HepG2 (cell line): ENCODE results near the gene XAB2. TPM values are rescaled to one million over a fixed set of nuclear protein-coding genes. Genes with fewer than 3 reads are reported as not detected.

Source experiments
- BHLHE40 ChIP-seq: IDR thresholded peaks from 2 replicates; pipeline ENCODE4 v1.6.1; 2011; ENCODE audit warnings: low read length, improper control_type of control experiment
- CREB1 ChIP-seq, 2 experiments: fragments of 450-650 bp in 1 of 2; IDR thresholded peaks; 2 replicates each; pipeline ENCODE4 v1.6.1; 2016 to 2017; ENCODE audit warnings: control low read depth in 1 of 2, mild to moderate bottlenecking in 1 of 2, missing compliant biosample characterization in 1 of 2, missing genetic modification characterization in 1 of 2
- ETV5 ChIP-seq: IDR thresholded peaks from 2 replicates; pipeline ENCODE4 v1.6.1; 2018; ENCODE audit warnings: missing biosample characterization, missing genetic modification reagents, inconsistent platforms, borderline replicate concordance
- HHEX ChIP-seq: IDR thresholded peaks from 2 replicates; pipeline ENCODE4 v1.6.1; 2016; ENCODE audit warnings: control low read depth
- IKZF5 ChIP-seq: IDR thresholded peaks from 2 replicates; pipeline ENCODE4 v1.6.1; 2018; ENCODE audit warnings: missing genetic modification reagents, mild to moderate bottlenecking, missing compliant biosample characterization
- MBD4 ChIP-seq: IDR thresholded peaks from 2 replicates; pipeline ENCODE4 v1.6.1; 2012; ENCODE audit warnings: low read length, inconsistent platforms, borderline replicate concordance
- SAP130 ChIP-seq: IDR thresholded peaks from 2 replicates; pipeline ENCODE4 v1.6.1; 2016; ENCODE audit warnings: low read depth
- SIX1 ChIP-seq: sonication (generic); formaldehyde crosslinking; IDR thresholded peaks from 2 replicates; pipeline ENCODE4 v1.4.0; 2020; ENCODE audit warnings: missing genetic modification reagents, borderline replicate concordance
- ZNF143 ChIP-seq: sonication (generic); formaldehyde crosslinking; IDR thresholded peaks from 2 replicates; pipeline ENCODE4 v1.4.0; 2020; ENCODE audit warnings: missing genetic modification reagents
- ZNF205 ChIP-seq: IDR thresholded peaks from 2 replicates; pipeline ENCODE4 v1.6.1; 2018; ENCODE audit warnings: missing biosample characterization, missing genetic modification reagents
- ZNF264 ChIP-seq: sonication (generic); formaldehyde crosslinking; IDR thresholded peaks from 2 replicates; pipeline ENCODE4 v1.4.0; 2020; ENCODE audit warnings: missing genetic modification reagents
- ZNF296 ChIP-seq: sonication (generic); formaldehyde crosslinking; conservative IDR thresholded peaks from 2 replicates; pipeline ENCODE4 v1.5.0; 2020; ENCODE audit warnings: mild to moderate bottlenecking, missing genetic modification reagents
- ZNF407 ChIP-seq: sonication (generic); formaldehyde crosslinking; IDR thresholded peaks from one replicate; pipeline ENCODE4 v1.5.1; 2020; ENCODE audit warnings: mild to moderate bottlenecking, missing genetic modification reagents; ENCODE audit errors: not compliant biosample characterization
- ZNF639 ChIP-seq: conservative IDR thresholded peaks from 2 replicates; pipeline ENCODE4 v1.6.1; 2018; ENCODE audit warnings: missing genetic modification reagents
- ZNF746 ChIP-seq: sonication (generic); formaldehyde crosslinking; IDR thresholded peaks from 2 replicates; pipeline ENCODE4 v1.8.0; 2022; ENCODE audit warnings: mild to moderate bottlenecking, missing genetic modification reagents
- ZNF770 ChIP-seq: sonication (generic); formaldehyde crosslinking; IDR thresholded peaks from 2 replicates; pipeline ENCODE4 v1.5.0; 2020; ENCODE audit warnings: mild to moderate bottlenecking, missing genetic modification reagents
- ZSCAN9 ChIP-seq: IDR thresholded peaks from 2 replicates; pipeline ENCODE4 v1.6.1; 2016; ENCODE audit warnings: borderline replicate concordance
- polyA plus RNA-seq, 8 experiments: library from polyadenylated mRNA; depleted of rRNA in 3 of 8; stranded (reverse) in 7 of 8; unstranded in 1 of 8; fragments of >200 nt; fragmentation: Illumina TruSeq in 4 of 8; extraction: Trizol in 4 of 8; gene quantifications; 2 replicates each; pipeline versions ENCODE4 v1.2.1 to v1.2.3, GENCODE V29; 2011 to 2016; ENCODE audit warnings: low read depth in 4 of 8, missing spikeins in 1 of 8, mixed read lengths in 1 of 8; ENCODE audit not compliant: insufficient read depth in 1 of 8
- total RNA-seq, 5 experiments: library from RNA; depleted of rRNA; stranded (reverse); fragments of >200 nt; fragmentation: Illumina TruSeq; extraction: Trizol; gene quantifications; 2 replicates each; pipeline ENCODE4 v1.2.3, GENCODE V29; 2016; ENCODE audit warnings: low read depth in 1 of 5

Gene XAB2
- total and polyA plus RNA-seq, 2 of the 13 experiments (the other 11 are each of a cell fraction or from before 2014, with no cell fraction given): 6.2 to 23.9 TPM

- TF ChIP-seq ZNF770 (no peak), ETV5 (CRISPR knock-in tag) (peak; percentile 81; the same call in 1 of the 2 replicates), BHLHE40 (no peak), ZNF746 (CRISPR knock-in tag) (no peak), ZNF407 (no peak), SIX1 (CRISPR knock-in tag) (0 out of 2 replicates have a peak, but pooled peaks have one; percentile 16), ZNF639 (CRISPR knock-in tag) (no peak), ZSCAN9 (CRISPR knock-in tag) (no peak), HHEX (CRISPR knock-in tag) (no peak), ZNF143 (CRISPR knock-in tag) (peak; percentile 62; the same call in 1 of the 2 replicates), ZNF296 (CRISPR knock-in tag) (no peak), IKZF5 (peak; percentile 45; the same call in 1 of the 2 replicates), SAP130 (CRISPR knock-in tag) (peak; percentile 96), MBD4 (no peak), ZNF205 (peak; percentile 29; the same call in 1 of the 2 replicates), ZNF264 (CRISPR knock-in tag) (peak; percentile 57; the same call in 1 of the 2 replicates), CREB1 (IDR thresholded peaks at IDR 0.05) (peak; percentile 98), CREB1 (CRISPR knock-in tag; IDR thresholded peaks at IDR 0.05) (peak; percentile 100)
Measured at GRCh38 chr19:7629347-7630054, at the start of gene XAB2, which contains the start of gene PET100 (continued).
